AG09309 (cell line): ENCODE data around the gene UBALD2.

Source experiments
- DNase-seq: peaks from one replicate; pipeline ENCODE4 v3.0.0-alpha.2; 2010; ENCODE audit warnings: low read depth
- H3K4me3 ChIP-seq: 2 replicates; pipeline ENCODE4 v1.5.1; 2011; ENCODE audit warnings: mild to moderate bottlenecking, low read depth, low read length, moderate library complexity; ENCODE audit not compliant: control insufficient read depth
- CTCF ChIP-seq: IDR thresholded peaks from 2 replicates; pipeline ENCODE4 v1.5.1; 2011; ENCODE audit warnings: mild to moderate bottlenecking, low read depth, low read length, inconsistent platforms; ENCODE audit not compliant: insufficient read depth, control insufficient read depth; ENCODE audit errors: missing control alignments

UBALD2 gene

DNA sequence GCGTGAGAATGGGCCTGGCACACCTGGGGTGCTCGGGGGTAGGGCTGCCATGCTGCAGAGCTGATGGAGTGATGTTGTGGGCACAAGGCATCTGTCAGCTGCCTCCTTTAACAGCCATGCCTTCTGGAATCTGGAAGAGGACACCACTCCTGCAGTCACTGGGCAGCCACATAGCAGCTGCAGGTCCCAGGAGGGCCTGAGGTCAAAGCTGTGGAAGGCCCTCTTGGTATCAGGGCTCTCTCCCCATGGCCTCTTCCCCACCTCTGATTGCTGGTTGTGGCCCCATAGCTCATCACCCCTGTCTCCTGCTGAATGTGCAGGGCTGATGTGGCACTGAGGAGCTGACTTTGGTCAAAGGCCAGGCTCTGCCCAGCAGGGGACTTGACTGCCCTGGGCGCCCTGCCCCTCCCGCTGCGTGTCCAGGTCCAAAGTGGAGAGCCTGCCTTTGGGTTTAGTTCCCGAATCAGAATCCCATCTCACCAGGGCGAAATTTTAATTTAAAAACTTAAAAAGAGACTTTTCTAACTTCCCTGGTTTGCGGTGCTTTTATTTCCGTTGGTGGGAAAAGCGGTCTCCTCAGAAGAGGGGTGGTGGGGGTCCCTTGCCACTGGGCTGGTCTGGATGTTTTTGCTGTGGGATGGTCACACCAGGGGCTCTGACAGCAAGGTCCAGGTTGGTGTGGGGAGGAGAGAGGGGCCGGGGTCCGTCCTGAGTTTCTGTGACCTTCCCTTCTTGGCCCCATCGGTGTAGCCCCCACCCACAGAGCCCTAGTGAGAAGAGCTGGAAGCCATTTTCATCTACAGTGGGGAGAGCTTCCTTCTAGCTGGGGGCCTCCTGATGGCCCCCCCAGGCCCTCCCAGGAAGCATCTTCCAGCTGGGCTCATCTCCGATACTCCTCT lies 5.9 kb downstream of the UBALD2 start:
- no peak for TF ChIP-seq CTCF
- no peak for DNase-seq
- H3K4me3 ChIP-seq: no peak overlapping the region

GRCh38 chr17:76271669-76272540 lies 6.8 kb downstream of the UBALD2 start:
- H3K4me3 ChIP-seq: no peak overlapping the region
- no peak for DNase-seq

DNA sequence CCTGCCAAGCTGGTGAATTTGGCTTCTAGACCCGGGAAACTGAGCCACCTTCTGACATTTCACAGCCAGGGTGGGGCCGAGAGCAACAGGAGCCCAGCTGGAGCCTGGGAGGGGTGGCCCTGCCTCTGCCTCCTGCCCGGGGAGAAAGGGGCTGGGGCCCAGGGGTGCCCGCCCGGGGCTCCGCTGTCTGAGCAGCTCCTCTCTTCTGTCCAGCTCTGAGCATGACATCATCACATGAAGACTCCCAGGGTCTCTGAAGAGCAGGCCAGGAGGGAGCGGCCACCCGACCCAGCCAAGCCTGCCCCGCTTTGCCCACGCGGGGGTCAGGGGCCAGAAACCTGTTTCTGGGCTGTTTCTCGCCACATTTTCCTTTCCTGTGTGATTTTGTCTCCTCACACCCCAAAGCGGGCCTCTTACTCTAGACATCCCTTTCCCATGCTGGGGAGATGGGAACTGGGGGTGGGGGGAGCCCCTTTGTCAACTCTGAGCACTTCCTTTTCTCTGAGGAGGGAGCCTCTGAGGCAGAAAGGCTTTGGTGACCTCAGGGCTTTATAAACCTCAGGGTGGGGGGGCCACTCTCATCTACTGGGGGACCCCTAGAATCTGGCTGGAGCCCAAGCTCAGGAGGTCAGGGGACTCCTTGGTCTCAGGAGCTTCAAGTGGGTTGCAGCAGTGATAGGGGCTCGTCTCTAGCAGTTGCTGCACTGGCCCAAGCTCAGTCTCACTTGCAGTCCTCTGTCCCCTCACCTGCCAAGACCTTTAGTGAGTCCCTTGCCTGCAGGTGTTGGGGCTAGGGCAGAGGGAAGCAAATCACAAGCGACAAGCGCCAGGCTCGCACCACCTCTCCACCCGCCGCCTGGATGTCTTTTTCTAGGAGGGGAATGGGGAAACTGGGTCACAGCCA lies 7.6 kb downstream of the UBALD2 start:
- no peak for DNase-seq
- H3K4me3 ChIP-seq: no peak overlapping the region
- no peak for TF ChIP-seq CTCF

More at GRCh38 chr17:76271669-76272540, 6.8 kb downstream of the UBALD2 start:
- TF ChIP-seq CTCF: no peak

GRCh38 chr17:76273445-76274111 lies 8.4 kb downstream of the UBALD2 start:
- no peak for TF ChIP-seq CTCF
- no peak overlapping the region for H3K4me3 ChIP-seq
- no peak for DNase-seq

DNA sequence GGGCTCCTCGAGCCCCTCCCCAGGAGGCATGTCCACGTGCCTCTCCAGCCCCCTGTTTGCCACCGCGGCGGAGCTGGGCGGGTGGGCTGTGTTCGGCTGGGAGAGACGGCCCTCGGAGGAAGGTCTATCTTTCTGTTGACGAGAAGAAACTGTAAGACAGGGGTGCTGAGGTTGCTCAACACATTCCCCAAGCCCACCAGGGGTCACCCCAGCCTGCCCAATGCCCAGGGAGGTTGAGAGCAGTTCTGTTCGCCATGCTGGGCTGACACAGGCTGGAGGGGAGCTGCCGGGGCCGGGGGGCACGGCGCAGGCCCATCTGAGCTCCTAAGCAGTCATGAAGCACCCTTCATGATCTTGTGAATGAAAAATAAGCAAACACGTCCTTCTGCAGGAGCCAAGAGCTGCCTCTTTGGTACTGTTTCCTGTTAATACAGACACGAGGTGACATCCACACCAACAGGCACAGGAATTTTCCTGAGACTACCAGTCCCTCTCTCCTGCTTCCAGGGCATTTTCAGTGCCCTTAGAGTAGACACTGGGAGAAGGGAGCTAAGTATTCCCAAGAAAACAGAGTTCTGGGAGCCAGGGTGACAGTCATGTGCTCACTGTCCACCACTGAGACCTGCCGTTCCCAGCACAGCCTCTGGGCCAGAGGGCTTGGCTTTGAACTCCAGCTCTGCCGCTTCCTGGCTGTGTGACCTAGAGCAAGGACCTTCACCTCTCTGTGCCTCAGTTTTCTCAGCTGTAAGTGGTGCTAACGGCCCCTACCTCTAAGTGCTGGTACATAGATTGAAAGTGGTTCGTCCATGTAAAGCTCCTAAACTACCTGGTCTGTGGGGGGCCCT lies 9.2 kb downstream of the UBALD2 start:
- no peak overlapping the region for H3K4me3 ChIP-seq

More for the DNA sequence above, 9.2 kb downstream of the UBALD2 start:
- DNase-seq: no peak
- TF ChIP-seq CTCF: no peak
